Measurements from ENCODE around the gene KLHDC4. TPM values are rescaled to one million over a fixed set of nuclear protein-coding genes. Genes with fewer than 3 reads are reported as not detected.

The KLHDC4 gene
- total RNA-seq, 1 experiment from 2014 or later = 50.7 TPM

GRCh38 chr16:87689956-87690465, 75.8 kb downstream of the KLHDC4 start:
- Histone ChIP-seq H3K27ac (ENCODE audit: low read length) (no peak overlapping the region), H3K36me3 (ENCODE audit: control insufficient read depth, insufficient read depth, low read length) (no peaks in the 10 kb centered on the region), H3K4me3 (ENCODE audit: low read depth in 2 of 2, low read length in 2 of 2) (no peak overlapping the region), H3K9me3 (ENCODE audit: control insufficient read depth, insufficient read depth, low read depth, low read length) (no peaks in the 10 kb centered on the region), H3K27me3 (ENCODE audit: control insufficient read depth, insufficient read depth, low read length) (no peaks in the 10 kb centered on the region), H3K4me1 (ENCODE audit: control insufficient read depth, insufficient read depth, low read length) (no peaks in the 10 kb centered on the region)
- intact Hi-C loops (cut with micrococcal nuclease; ENCODE audit: unreplicated experiment) = no loop called here
- POLR2A ChIA-PET = no interaction called here
- in situ Hi-C loops (cut with HindIII; ENCODE audit: low pct_unique_long_range_greater_than_20kb, low sequenced_read_pairs) = no loop called here
- CTCF ChIA-PET = no interaction called here
- TF ChIP-seq POLR2AphosphoS5 (IDR thresholded peaks at IDR 0.05; ENCODE audit: low read depth, low read length) (no peak), CTCF (IDR thresholded peaks at IDR 0.05) (no peak), REST (IDR thresholded peaks at IDR 0.05; ENCODE audit: insufficient read depth in 1 of 2, low read depth in 2 of 2, low read length in 1 of 2) (no peak), TCF7L2 (IDR thresholded peaks at IDR 0.05; ENCODE audit: low read depth, low read length) (no peak), SIN3A (IDR thresholded peaks at IDR 0.05; ENCODE audit: borderline replicate concordance, insufficient read depth, low read depth, low read length) (no peak)
- DNase-seq (ENCODE audit: low read depth, low spot score) (no peak), ATAC-seq (no peak)
- BruUV-seq (replicated peaks) = no TSS peak

GRCh38 chr16:87688876-87689815, 76.6 kb downstream of the KLHDC4 start:
- TF ChIP-seq SIN3A (IDR thresholded peaks at IDR 0.05; ENCODE audit: borderline replicate concordance, insufficient read depth, low read depth, low read length) (no peak), TCF7L2 (IDR thresholded peaks at IDR 0.05; ENCODE audit: low read depth, low read length) (no peak), REST (IDR thresholded peaks at IDR 0.05; ENCODE audit: insufficient read depth in 1 of 2, low read depth in 2 of 2, low read length in 1 of 2) (no peak), CTCF (IDR thresholded peaks at IDR 0.05) (no peak)
- Histone ChIP-seq H3K9me3 (ENCODE audit: control insufficient read depth, insufficient read depth, low read depth, low read length) (no peaks in the 10 kb centered on the region), H3K27ac (ENCODE audit: low read length) (no peak overlapping the region), H3K36me3 (ENCODE audit: control insufficient read depth, insufficient read depth, low read length) (no peaks in the 10 kb centered on the region), H3K27me3 (ENCODE audit: control insufficient read depth, insufficient read depth, low read length) (no peaks in the 10 kb centered on the region), H3K4me3 (ENCODE audit: low read depth in 2 of 2, low read length in 2 of 2) (no peak overlapping the region), H3K4me1 (ENCODE audit: control insufficient read depth, insufficient read depth, low read length) (no peaks in the 10 kb centered on the region)
- no peak for ATAC-seq
- BruUV-seq (replicated peaks) = no TSS peak
- ChIA-PET CTCF (no interaction called here), POLR2A (no interaction called here)
- in situ Hi-C loops (cut with HindIII; ENCODE audit: low pct_unique_long_range_greater_than_20kb, low sequenced_read_pairs) (no loop called here), intact Hi-C loops (cut with micrococcal nuclease; ENCODE audit: unreplicated experiment) (no loop called here)
- no peak for DNase-seq (ENCODE audit: low read depth, low spot score)
